Activated CD4-positive, alpha-beta T cell treated with anti-CD3 and anti-CD28 coated beads, Interleukin-2, amount 10 ng/mL, durations not matched to agents 24 days and 14 days (primary cell): ENCODE data around the gene TMEM126A. TPM values are rescaled to one million over a fixed set of nuclear protein-coding genes. Genes with fewer than 3 reads are reported as not detected.
A peak's percentile ranks its signal among the peaks of the same experiment; 100 is the strongest.
"Not testable (repeated sequence)": the region's sequence is repeated elsewhere in the genome, so short reads cannot be mapped to it uniquely, and the experiment has no call there.

Source experiments
- DNase-seq: peaks from one replicate; pipeline ENCODE4 v3.0.0; 2022
- H3K27ac Mint-ChIP-seq: one replicate; pipeline ENCODE4 v1.8.0; 2022; ENCODE audit warnings: mild to moderate bottlenecking, mixed read lengths
- H3K27me3 Mint-ChIP-seq: one replicate; pipeline ENCODE4 v1.8.0; 2022; ENCODE audit warnings: mixed read lengths
- H3K36me3 Mint-ChIP-seq: one replicate; pipeline ENCODE4 v1.8.0; 2022; ENCODE audit warnings: low read depth, mild to moderate bottlenecking, mixed read lengths
- H3K4me1 Mint-ChIP-seq: one replicate; pipeline ENCODE4 v1.8.0; 2021; ENCODE audit warnings: mixed read lengths
- H3K4me3 Mint-ChIP-seq: one replicate; pipeline ENCODE4 v1.8.0; 2022; ENCODE audit warnings: mild to moderate bottlenecking, moderate library complexity, mixed read lengths
- H3K9me3 Mint-ChIP-seq: one replicate; pipeline ENCODE4 v1.8.0; 2021; ENCODE audit warnings: mixed read lengths
- intact Hi-C: fragments of 100-400 bp; cut with micrococcal nuclease; formaldehyde crosslinking; loops from one replicate; pipeline ENCODE4 v1.15.1; 2023
- total RNA-seq: library from RNA; stranded (reverse); gene quantifications from 2 replicates; pipeline ENCODE4 v1.2.3, GENCODE V29; 2022

TMEM126A gene
- 52.1 and 52.5 TPM in 2 replicates for total RNA-seq

DNA sequence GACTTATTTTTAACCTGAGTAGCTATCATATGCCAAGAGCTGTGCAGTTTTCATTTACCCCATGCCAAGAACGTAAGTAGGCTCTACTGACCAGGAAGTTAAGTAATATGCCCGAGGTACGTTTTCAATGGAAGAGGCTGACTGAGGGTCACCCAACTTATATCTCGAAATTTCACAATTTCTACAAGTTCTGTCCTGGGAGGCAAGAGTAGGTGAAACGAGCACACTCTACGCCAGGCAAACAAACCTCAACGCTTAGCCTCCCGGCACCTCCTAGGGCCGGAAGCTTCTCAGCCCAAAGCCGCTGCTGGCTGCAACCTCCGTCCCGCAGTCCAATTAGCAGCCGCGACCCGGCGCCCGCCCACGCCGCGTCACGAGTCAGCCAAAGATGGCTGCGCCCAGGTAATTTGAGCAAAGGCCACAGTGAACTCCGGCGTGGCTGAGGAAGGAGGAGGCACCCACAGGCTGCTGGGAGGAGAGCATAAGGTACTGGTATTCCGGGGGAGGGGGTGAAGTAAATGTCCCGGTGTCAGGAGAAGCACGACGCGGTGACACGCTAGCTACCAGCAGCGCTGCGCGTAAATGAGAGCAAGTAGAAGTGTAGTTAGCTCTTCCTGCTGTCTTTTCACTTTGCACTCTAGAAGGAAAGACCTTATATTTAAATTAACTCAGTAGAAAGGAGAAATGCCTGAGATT is at the start of gene TMEM126A:
TMEM126A (plus strand) TSS at position 364 of the 696 bp plus-strand sequence. CDS start 2,289 bp downstream, outside the sequence.
- Mint-ChIP-seq H3K4me3 (peak within 1 kb of the TSS; percentile 98), H3K4me1 (peaks cover 15% of the 10 kb centered on the region), H3K36me3 (peaks cover 16% of the 10 kb centered on the region), H3K27ac (peak within 1 kb of the TSS; percentile 98), H3K27me3 (peaks cover 23% of the 10 kb centered on the region), H3K9me3 (no peaks in the 10 kb centered on the region)
- DNase-seq: peak; percentile 97
- intact Hi-C loops: loop anchor here (1.0 kb wide), 2 partner anchors 17 to 19 kb away; partner anchors contain the start of gene TMEM126B

GRCh38 chr11:85599083-85599482 is 48.7 kb upstream of the TMEM126A start:
- Mint-ChIP-seq H3K36me3 (no peaks in the 10 kb centered on the region), H3K27me3 (peaks cover 19% of the 10 kb centered on the region), H3K4me3 (no peak overlapping the region), H3K9me3 (no peaks in the 10 kb centered on the region), H3K27ac (no peak overlapping the region), H3K4me1 (no peaks in the 10 kb centered on the region)
- intact Hi-C loops: loop anchor here (5.0 to 10.0 kb wide), 2 partner anchors 346 to 1218 kb away; no protein-coding TSS in a partner anchor
- no peak for DNase-seq

DNA sequence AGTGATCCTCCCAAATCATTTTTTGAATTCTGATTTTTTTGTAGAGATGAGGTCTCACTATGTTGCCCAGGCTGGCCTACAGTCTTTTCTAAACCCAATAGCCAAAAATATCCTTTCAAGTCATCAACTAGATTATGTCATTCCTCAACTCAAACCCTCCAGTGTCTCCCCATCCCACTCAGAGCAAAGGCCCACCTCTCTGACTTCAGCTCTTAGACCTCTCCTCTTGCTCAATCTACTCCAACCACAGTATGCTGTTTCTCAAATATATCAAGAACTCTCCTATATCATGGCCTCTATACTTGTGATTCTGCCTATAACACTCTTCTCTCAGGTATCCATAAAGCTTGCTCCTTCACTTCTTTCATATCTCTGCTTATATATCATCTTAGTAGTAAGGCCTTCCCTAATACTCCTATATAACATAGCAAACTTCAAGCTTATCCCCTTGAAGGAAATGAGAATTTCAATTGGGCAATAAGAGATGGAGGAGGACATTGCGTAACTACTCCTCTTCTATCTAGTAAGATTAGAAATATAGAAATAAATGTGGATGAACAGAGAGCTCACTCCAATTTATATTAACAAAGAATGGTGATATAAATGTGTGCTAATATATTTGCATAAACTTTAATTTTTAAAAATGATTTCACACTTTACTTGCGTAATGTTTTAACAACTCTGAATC is 45.1 kb upstream of the TMEM126A start:
- intact Hi-C loops: no loop called here

DNA sequence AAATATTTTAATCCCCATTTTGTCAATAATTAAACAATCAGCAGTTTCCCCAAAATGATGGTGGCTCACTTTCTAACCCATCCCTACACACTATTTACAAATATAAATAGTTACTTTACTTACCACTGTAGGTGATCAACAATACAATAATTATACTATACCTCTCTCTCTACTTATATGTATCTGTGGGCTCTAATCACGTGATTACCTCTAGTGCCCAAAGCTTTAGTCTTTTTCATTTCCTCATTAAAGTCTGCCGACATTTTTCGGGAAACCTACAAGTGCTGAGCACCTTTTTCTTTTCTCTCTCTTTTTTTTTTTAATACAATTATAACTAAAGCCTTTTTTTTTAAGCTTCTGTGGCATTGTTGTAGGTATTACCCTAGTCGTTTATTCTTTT is 44.5 kb upstream of the TMEM126A start:
- no peak for DNase-seq
- H3K4me3 Mint-ChIP-seq: no peak overlapping the region
- H3K9me3 Mint-ChIP-seq: no peaks in the 10 kb centered on the region
- no peak overlapping the region for H3K27ac Mint-ChIP-seq
- no peaks in the 10 kb centered on the region for H3K4me1 Mint-ChIP-seq
- H3K27me3 Mint-ChIP-seq: peaks cover 17% of the 10 kb centered on the region
- intact Hi-C loops: no loop called here
- no peaks in the 10 kb centered on the region for H3K36me3 Mint-ChIP-seq

More for the DNA sequence above, 45.1 kb upstream of the TMEM126A start:
- no peak for DNase-seq
- Mint-ChIP-seq H3K4me1 (no peaks in the 10 kb centered on the region), H3K27me3 (peaks cover 17% of the 10 kb centered on the region), H3K4me3 (no peak overlapping the region), H3K36me3 (no peaks in the 10 kb centered on the region), H3K27ac (no peak overlapping the region), H3K9me3 (no peaks in the 10 kb centered on the region)

- H3K36me3 Mint-ChIP-seq, DNase-seq, H3K4me1 Mint-ChIP-seq, H3K27ac Mint-ChIP-seq, H3K4me3 Mint-ChIP-seq, intact Hi-C loops, H3K9me3 Mint-ChIP-seq, H3K27me3 Mint-ChIP-seq: not testable (repeated sequence)
Observed at GRCh38 chr11:85606237-85606636, 41.5 kb upstream of the TMEM126A start.

DNA sequence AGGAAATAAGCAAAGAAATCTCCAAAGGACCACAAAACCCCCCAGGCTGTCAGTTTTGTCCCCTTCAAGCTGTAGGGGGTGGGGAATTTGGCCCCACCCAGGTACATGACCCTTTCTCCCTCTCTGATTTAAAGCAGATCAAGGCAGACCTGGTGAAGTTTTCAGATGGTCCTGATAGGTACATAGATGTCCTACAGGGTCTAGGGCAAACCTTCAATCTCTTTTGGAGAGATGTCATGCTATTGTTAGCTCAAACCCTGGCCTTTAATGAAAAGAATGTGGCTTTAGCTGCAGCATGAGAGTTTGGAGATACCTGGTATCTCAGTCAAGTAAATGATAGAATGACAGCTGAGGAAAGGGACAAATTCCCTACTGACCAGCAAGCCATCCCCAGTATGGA is 39.1 kb upstream of the TMEM126A start:
- H3K27me3 Mint-ChIP-seq, DNase-seq, H3K4me3 Mint-ChIP-seq, H3K36me3 Mint-ChIP-seq, H3K27ac Mint-ChIP-seq, intact Hi-C loops, H3K9me3 Mint-ChIP-seq, H3K4me1 Mint-ChIP-seq: not testable (repeated sequence)

- H3K4me1 Mint-ChIP-seq, H3K36me3 Mint-ChIP-seq, H3K27ac Mint-ChIP-seq, H3K4me3 Mint-ChIP-seq, intact Hi-C loops, DNase-seq, H3K9me3 Mint-ChIP-seq, H3K27me3 Mint-ChIP-seq: not testable (repeated sequence)
Observed at GRCh38 chr11:85609286-85609685, 38.5 kb upstream of the TMEM126A start.

- intact Hi-C loops, H3K36me3 Mint-ChIP-seq, DNase-seq, H3K27ac Mint-ChIP-seq, H3K4me1 Mint-ChIP-seq, H3K4me3 Mint-ChIP-seq, H3K27me3 Mint-ChIP-seq, H3K9me3 Mint-ChIP-seq: not testable (repeated sequence)
Observed at GRCh38 chr11:85611643-85612042, 36.1 kb upstream of the TMEM126A start.

DNA sequence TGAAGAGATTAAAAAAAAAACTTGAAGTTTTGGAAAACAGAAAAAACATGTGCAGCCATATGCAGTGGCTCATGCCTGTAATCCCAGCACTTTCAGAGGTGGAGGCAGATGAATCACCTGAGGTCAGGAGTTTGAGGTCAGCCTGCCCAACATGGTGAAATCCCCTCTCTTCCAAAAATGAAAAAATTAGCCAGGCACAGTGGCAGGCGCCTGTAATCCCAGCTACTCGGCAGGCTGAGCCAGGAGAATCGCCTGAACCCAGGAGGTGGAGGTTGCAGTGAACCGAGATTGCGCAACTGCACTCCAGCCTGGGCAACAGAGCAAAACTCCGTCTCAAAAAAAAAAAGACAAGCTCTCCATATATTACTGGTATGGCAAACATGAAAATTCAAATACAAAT is 28.3 kb upstream of the TMEM126A start:
- Mint-ChIP-seq H3K36me3 (peaks cover 2% of the 10 kb centered on the region), H3K4me3 (no peak overlapping the region), H3K27me3 (peaks cover 11% of the 10 kb centered on the region), H3K4me1 (peaks cover 12% of the 10 kb centered on the region), H3K27ac (no peak overlapping the region), H3K9me3 (no peaks in the 10 kb centered on the region)
- intact Hi-C loops: no loop called here
- DNase-seq: no peak

DNA sequence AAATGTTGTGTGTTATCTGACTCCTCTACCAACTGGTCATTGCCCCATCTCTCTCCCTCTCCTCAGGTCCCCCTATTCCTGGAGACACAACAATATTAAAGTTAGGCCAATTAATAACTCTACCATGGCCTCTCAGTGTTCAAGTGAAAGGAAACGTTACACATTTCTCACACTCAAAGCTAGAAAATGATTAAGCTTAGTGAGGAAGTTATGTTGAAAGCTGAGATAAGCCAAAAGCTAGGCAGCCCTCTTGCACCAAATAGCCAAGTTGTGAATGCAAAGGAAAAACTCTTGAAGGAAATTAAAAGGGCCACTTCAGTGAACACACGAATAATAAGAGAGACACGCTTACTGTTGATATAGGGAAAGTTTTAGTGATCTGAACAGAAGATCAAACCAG is 27.5 kb upstream of the TMEM126A start:
- peaks cover 11% of the 10 kb centered on the region for H3K27me3 Mint-ChIP-seq
- H3K36me3 Mint-ChIP-seq: peaks cover 2% of the 10 kb centered on the region
- H3K4me3 Mint-ChIP-seq: no peak overlapping the region
- no peak overlapping the region for H3K27ac Mint-ChIP-seq
- DNase-seq: no peak
- intact Hi-C loops: no loop called here
- H3K9me3 Mint-ChIP-seq: no peaks in the 10 kb centered on the region
- H3K4me1 Mint-ChIP-seq: peaks cover 16% of the 10 kb centered on the region

DNA sequence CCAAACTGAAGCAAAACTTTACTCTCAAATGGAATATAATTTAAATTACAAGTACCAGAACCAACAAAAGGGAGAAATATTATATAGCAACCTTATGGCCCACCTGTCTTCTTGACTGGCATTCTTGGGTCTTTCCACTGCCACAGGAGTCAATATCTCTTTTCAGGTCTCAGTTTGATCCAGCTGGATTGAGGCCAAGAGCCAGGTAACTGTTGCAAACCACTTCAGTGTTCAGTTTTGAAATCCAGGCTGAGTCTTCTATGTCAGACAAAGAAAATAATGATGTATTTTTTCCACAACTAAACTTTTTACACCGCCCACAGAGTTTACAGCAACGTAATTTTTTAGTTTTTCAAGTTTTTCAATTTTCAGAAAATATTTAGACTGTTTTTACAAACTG is 21.3 kb upstream of the TMEM126A start:
- peak overlapping the region; percentile 96 for H3K4me3 Mint-ChIP-seq
- DNase-seq: peak; percentile 54
- peaks cover 12% of the 10 kb centered on the region for H3K36me3 Mint-ChIP-seq
- H3K27ac Mint-ChIP-seq: peak overlapping the region; percentile 30
- intact Hi-C loops: loop anchor here (2.0 to 5.0 kb wide), 2 partner anchors 32 to 1181 kb away; no protein-coding TSS in a partner anchor
- H3K4me1 Mint-ChIP-seq: peaks cover 43% of the 10 kb centered on the region
- H3K9me3 Mint-ChIP-seq: no peaks in the 10 kb centered on the region
- H3K27me3 Mint-ChIP-seq: peaks cover 2% of the 10 kb centered on the region

- peak; percentile 76 for DNase-seq
- Mint-ChIP-seq H3K36me3 (peaks cover 16% of the 10 kb centered on the region), H3K4me3 (peak within 1 kb of the TSS; percentile 96), H3K27ac (peak within 1 kb of the TSS; percentile 95), H3K4me1 (peaks cover 43% of the 10 kb centered on the region), H3K9me3 (no peaks in the 10 kb centered on the region), H3K27me3 (peaks cover 2% of the 10 kb centered on the region)
- intact Hi-C loops: loop anchor here (2.0 to 5.0 kb wide), 2 partner anchors 33 to 1180 kb away; no protein-coding TSS in a partner anchor
Observed at GRCh38 chr11:85627332-85627997, 20.3 kb upstream of the TMEM126A start, which contains the start of gene DLG2. DLG2 (minus strand) TSS chr11:85627344.

- Mint-ChIP-seq H3K9me3 (no peaks in the 10 kb centered on the region), H3K4me3 (peak within 1 kb of the TSS; percentile 96)
Observed at GRCh38 chr11:85627998-85628770, 19.6 kb upstream of the TMEM126A start, which contains the start of gene TMEM126B. TMEM126B (plus strand) TSS chr11:85628593; CDS start chr11:85628608, 15 bp downstream.

More at GRCh38 chr11:85627998-85628770, 19.6 kb upstream of the TMEM126A start, which contains the start of gene TMEM126B:
- Mint-ChIP-seq H3K27me3 (peaks cover 2% of the 10 kb centered on the region), H3K27ac (peak within 1 kb of the TSS; percentile 95), H3K4me1 (peaks cover 43% of the 10 kb centered on the region), H3K36me3 (peaks cover 18% of the 10 kb centered on the region)
- DNase-seq: peak; percentile 99
- intact Hi-C loops: loop anchor here (1.0 to 5.0 kb wide), 8 partner anchors 19 to 1179 kb away; partner anchors contain the start of genes EED, HIKESHI and TMEM126A
